Activated CD4-positive, alpha-beta T cell treated with anti-CD3 and anti-CD28 coated beads, Interleukin-2, amount 50 U/mL, for 24 hours (primary cell): ENCODE measurements around the gene UBE2D2.
A peak's percentile ranks its signal among the peaks of the same experiment; 100 is the strongest.
"Not testable (repeated sequence)": the region's sequence is repeated elsewhere in the genome, so short reads cannot be mapped to it uniquely, and the experiment has no call there.

ENCODE experiments used
- DNase-seq, 2 donors: peaks; one replicate each; pipeline ENCODE4 v3.0.0-alpha.2; 2020; ENCODE audit warnings: low read depth in 1 of 2, low spot score in 1 of 2

UBE2D2 gene

GRCh38 chr5:139582181-139582580 is 21.0 kb downstream of the UBE2D2 start:
- not testable (repeated sequence) for DNase-seq

DNA sequence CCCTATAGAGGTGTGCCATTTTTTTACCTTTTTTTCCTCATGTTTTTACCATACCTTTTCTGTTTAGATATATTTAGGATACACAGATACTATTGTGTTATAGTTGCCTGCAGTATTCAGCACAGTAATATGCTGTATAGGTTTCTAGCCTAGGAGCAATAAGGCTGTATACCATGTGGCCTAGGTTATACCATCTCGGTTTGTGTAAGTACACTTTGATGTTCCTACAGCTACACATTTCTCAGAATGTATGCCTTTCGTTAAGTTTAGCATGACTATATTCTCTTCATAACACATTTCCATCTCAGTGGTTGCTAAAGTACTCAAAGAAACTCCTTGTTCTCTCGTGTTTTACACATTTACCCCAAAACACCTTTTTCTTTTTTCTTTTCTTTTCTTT is 23.0 kb downstream of the UBE2D2 start:
- DNase-seq = no peak

DNA sequence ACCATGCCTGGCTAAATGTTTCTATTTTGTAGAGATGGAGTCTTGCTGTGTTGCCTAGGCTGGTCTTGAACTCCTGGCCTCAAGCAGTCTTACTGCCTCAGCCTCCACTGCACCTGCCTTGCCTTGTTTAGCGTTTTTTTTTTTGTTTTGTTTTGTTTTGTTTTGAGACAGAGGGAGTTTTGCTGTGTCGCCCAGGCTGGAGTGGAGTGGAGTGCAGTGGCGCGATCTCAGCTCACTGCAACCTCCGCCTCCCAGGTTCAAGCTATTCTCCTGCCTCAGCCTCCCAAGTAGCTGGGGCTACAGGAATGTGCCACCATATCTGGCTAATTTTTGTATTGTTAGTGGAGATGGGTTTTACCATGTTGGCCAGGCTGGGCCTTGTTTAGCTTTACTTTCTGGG is 27.0 kb downstream of the UBE2D2 start:
- not testable (repeated sequence) for DNase-seq

GRCh38 chr5:139588962-139589361 is 27.8 kb downstream of the UBE2D2 start:
- DNase-seq = no peak

GRCh38 chr5:139592289-139592688 is 31.1 kb downstream of the UBE2D2 start:
- no peak for DNase-seq

DNA sequence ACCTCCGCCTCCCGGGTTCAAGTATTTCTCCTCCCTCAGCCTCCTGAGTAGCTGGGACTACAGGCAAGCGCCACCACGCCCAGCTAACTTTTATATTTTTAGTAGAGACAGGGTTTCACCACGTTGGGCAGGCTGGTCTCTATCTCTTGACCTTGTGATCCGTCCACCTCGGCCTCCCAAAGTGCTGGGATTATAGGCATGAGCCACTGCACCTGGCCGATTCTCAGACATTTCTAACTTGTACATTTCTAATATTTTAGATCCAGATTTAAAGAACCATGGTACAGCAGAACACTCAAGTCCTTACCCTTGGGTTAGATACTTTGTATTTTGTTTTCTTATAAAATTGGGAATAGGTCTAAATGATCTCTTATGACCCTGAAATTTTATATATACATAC is 31.9 kb downstream of the UBE2D2 start:
- DNase-seq = not testable (repeated sequence)

GRCh38 chr5:139593716-139594319 is 32.7 kb downstream of the UBE2D2 start:
- no peak for DNase-seq

GRCh38 chr5:139597134-139597533 is 36.0 kb downstream of the UBE2D2 start:
- DNase-seq = no peak

GRCh38 chr5:139598601-139598965 is 37.4 kb downstream of the UBE2D2 start:
- not testable (repeated sequence) for DNase-seq

GRCh38 chr5:139600336-139600949 is 39.3 kb downstream of the UBE2D2 start:
- DNase-seq = no peak

DNA sequence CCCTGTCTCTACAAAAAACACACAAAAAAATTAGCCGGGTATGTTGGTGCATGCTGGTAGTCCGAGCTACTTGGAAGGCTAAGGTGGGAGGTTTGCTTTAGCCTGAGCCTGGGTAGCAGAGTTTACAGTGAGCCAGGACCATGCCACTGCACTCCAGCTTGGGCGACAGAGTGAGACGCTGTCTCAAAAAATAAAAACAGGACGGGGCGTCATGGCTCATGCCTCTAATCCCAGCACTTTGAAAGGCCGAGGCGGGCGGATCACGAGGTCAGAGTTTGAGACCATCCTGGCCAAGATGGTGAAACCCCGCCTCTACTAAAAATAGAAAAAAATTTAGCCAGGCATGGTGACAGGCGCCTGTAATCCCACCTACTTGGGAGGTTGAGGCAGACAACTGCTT is 40.3 kb downstream of the UBE2D2 start:
- no peak for DNase-seq

DNA sequence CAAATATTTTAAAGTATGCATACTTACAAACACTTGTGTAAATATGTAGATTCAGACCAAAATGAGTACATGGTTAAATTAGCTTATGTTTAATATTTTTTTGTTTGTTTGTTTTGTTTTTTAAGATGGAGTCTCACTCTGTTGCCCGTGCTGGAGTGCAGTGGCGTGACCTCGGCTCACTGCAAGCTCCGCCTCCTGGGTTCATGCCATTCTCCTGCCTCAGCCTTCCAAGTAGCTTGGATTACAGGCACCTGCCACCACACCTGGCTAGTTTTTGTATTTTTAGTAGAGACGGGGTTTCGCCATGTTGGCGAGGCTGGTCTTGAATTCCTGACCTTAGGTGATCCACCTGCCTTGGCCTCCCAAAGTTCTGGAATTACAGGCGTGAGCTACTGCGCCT is 40.8 kb downstream of the UBE2D2 start:
- DNase-seq = not testable (repeated sequence)

DNA sequence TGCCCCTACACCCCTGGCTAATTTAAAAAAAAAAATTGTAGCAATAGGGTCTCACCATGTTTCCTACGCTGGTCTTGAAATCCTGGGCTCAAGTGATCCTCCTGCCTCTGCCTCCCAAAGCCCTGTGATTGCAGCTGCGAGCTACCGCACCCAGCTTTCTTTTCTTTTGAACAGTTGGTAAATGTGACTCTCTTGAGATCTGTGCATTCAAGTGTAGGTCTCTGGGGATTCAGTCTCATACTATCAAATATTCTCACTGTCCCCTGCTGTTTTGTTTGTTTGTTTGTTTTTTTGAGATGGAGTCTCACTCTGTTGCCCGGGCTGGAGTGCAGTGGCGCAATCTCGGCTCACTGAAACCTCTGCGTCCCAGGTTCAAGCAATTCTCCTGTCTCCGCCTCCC is 44.7 kb downstream of the UBE2D2 start:
- no peak for DNase-seq

DNA sequence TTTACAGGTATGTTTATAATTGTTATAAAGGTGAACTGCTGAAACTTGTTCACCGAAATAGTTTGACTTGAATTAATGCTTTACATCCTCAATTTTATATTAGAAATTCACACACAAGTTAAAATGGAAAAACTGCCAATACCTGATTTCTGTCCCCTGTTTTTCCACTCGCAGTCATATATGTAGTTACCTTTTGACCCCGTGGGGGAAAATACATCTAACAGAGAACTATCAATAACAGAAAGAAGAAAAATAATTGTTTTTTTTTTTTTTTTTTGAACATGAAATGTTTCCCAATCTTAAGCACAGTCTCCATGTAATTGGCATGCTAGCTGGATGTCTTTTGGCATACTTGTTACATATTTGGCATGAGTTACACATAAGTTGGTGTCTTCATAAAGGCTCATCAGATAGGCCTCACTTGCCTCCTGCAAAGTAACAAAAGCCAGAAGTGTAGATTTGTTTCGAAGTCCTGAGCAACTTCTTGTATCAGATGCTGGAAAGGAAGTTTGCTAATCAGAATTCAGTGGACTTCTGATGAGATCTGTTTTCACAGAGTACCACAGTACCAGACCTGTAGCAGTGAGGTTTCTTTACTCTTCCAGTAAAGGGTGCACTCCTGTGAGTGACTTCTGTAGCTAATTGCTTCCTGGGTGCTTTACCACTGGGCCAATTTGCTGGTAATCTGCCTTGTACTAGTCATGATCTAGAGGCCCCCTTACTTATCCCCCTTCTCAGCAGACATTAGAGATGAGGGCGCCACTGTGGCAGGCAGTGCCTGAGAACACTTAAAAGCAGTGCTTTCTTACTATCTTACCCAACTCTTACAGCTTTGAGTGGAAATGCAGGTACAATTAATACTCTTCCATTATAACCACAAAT is 50.8 kb downstream of the UBE2D2 start:
- no peak for DNase-seq

DNA sequence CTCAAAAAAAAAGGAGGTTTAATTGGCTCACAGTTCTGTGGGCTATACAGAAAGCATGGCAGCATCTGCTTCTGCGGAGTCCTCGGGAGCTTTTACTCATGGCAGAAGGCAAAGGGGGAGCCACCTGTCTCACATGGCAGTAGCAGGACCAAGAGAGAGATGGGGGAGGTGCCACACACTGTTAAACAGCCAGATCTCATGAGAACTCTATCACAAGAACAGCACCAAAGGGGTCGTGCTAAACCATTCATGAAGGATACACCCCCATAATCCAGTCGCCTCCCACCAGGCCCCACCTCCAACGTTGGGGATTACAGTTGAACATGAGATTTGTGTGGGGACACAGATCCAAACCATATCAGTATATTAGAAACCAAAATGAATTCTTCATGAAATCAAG is 58.7 kb downstream of the UBE2D2 start:
- DNase-seq = no peak

GRCh38 chr5:139625398-139625797 is 64.3 kb downstream of the UBE2D2 start:
- DNase-seq = not testable (repeated sequence)

DNA sequence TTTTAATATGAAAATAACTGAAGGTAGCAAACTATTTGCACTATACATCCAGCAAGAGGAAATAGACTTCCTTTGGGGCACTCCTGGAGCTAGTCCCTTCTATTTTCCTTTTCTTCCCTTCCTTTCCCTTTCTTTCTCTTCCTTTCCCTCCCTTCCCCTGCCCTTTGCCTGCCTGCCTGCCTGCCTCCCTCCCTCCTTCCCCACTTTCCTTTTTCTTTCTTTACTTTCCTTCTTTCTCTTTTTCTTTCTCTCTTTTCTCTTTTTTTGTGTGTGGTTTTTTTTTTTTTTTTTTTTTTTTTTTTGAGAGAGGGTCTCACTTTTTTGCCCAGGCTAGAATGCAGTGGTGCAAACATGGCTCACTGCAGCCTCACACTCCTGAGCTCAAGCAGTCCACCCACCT is 69.7 kb downstream of the UBE2D2 start:
- no peak for DNase-seq

GRCh38 chr5:139631520-139632165 is 70.5 kb downstream of the UBE2D2 start:
- DNase-seq = no peak

GRCh38 chr5:139633295-139634027 is 72.3 kb downstream of the UBE2D2 start:
- peak; percentile 43 to 44 for DNase-seq

DNA sequence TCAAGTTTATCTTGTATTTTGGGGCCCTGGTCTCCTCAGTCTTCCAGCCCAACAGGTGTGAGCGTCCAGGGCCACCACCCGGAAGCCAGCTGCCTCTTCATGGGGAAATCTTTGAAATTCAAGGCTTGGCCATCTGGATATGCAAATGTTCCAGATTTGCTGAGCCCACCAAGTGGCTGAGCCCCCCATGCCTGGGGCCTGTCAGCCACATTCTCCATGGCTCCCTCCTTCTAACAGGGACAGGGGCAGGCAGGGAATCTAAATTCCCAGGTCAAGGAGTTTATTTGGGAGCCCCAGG is 72.8 kb downstream of the UBE2D2 start:
- DNase-seq = no peak

- DNase-seq = no peak
These were observed 73.4 kb downstream of the UBE2D2 start for GRCh38 chr5:139634541-139634940.
